ENCODE data around the gene LRRC38. TPM values are rescaled to one million over a fixed set of nuclear protein-coding genes. Genes with fewer than 3 reads are reported as not detected.

Gene LRRC38
- total RNA-seq, 2 donors from 2014 or later, result 0.46 to 0.51 TPM

DNA sequence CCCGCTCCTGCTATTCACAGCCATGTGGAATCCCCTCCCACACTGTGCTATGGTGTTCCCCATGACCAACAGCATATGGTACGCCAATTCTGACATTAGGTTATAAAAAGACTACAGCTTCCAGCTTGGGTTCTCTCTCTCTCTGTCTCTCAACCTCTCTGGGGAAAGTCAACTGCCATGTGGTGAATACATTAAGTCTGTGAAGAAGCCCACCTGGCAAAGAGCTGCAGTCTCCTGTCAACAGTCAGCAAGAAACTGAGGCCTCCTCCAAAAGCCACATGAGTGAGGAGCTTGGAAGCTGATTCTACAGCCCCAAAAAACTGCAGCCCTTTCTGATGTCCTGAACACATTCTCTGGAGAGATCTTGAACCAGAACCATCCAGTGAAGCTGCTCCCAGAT is 25.0 kb upstream of the LRRC38 start:
- no peak overlapping the region for H3K4me3 Mint-ChIP-seq
- H3K27ac Mint-ChIP-seq, result no peak overlapping the region
- H3K27me3 Mint-ChIP-seq (ENCODE audit: insufficient read depth), result peaks cover 3% of the 10 kb centered on the region
- H3K4me1 Mint-ChIP-seq, result no peaks in the 10 kb centered on the region
- 100% methylated on average over 1 to 2 of the region's 2 CpGs for WGBS, 2 experiments (ENCODE audit: insufficient coverage in 1 of 2, insufficient read length in 1 of 2)
- no peak overlapping the region for H3K27ac ChIP-seq (ENCODE audit: low read depth, low read length)
- no peaks in the 10 kb centered on the region for H3K9me3 ChIP-seq (ENCODE audit: control insufficient read depth, low read length)
- DNase-seq, result no peak
- no peaks in the 10 kb centered on the region for H3K4me1 ChIP-seq (ENCODE audit: control insufficient read depth, insufficient read depth, low read length)
- H3K27me3 ChIP-seq (ENCODE audit: control insufficient read depth, insufficient read depth, low read length, poor library complexity, severe bottlenecking), result no peaks in the 10 kb centered on the region
- H3K4me3 ChIP-seq (ENCODE audit: low read length), result no peak overlapping the region
- TF ChIP-seq, protein P1, sequence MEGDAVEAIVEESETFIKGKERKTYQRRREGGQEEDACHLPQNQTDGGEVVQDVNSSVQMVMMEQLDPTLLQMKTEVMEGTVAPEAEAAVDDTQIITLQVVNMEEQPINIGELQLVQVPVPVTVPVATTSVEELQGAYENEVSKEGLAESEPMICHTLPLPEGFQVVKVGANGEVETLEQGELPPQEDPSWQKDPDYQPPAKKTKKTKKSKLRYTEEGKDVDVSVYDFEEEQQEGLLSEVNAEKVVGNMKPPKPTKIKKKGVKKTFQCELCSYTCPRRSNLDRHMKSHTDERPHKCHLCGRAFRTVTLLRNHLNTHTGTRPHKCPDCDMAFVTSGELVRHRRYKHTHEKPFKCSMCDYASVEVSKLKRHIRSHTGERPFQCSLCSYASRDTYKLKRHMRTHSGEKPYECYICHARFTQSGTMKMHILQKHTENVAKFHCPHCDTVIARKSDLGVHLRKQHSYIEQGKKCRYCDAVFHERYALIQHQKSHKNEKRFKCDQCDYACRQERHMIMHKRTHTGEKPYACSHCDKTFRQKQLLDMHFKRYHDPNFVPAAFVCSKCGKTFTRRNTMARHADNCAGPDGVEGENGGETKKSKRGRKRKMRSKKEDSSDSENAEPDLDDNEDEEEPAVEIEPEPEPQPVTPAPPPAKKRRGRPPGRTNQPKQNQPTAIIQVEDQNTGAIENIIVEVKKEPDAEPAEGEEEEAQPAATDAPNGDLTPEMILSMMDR (conservative IDR thresholded peaks at IDR 0.05), result no peak
- H3K36me3 ChIP-seq (ENCODE audit: control insufficient read depth, insufficient read depth, low read length), result no peaks in the 10 kb centered on the region
- no peaks in the 10 kb centered on the region for H3K9me3 Mint-ChIP-seq
- H3K9ac ChIP-seq (ENCODE audit: extremely low read depth, low read length, poor library complexity, severe bottlenecking), result no peak overlapping the region
- no peaks in the 10 kb centered on the region for H3K36me3 Mint-ChIP-seq (ENCODE audit: low read depth)

DNA sequence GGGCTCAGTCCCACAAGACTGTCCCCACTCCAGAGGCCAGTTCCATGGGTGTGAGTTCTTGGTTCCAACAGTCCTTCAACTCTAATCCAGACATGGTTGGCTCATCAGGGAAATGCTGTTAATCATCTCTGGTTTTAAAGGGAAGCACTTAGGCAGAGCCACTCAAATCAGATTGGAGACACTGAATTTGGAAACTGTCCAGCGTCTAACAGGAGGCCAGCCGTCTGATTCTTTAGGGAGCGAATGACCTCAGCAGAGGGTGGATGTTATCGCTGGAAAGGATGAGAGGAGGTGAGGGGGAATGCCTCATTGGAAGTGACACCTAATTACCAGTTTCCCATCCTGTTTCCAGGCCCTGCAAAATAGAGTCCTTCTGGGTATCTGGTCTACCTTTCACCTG is 22.8 kb upstream of the LRRC38 start:
- no peaks in the 10 kb centered on the region for H3K9me3 Mint-ChIP-seq
- TF ChIP-seq, protein P1 (conservative IDR thresholded peaks at IDR 0.05), result no peak
- WGBS, 2 experiments (ENCODE audit: insufficient coverage in 1 of 2, insufficient read length in 1 of 2), result 88 to 91% methylated on average over 4 of the region's 4 CpGs
- H3K4me1 ChIP-seq (ENCODE audit: control insufficient read depth, insufficient read depth, low read length), result no peaks in the 10 kb centered on the region
- H3K36me3 Mint-ChIP-seq (ENCODE audit: low read depth), result no peaks in the 10 kb centered on the region
- H3K27me3 ChIP-seq (ENCODE audit: control insufficient read depth, insufficient read depth, low read length, poor library complexity, severe bottlenecking), result no peaks in the 10 kb centered on the region
- H3K9me3 ChIP-seq (ENCODE audit: control insufficient read depth, low read length), result no peaks in the 10 kb centered on the region
- no peak overlapping the region for H3K9ac ChIP-seq (ENCODE audit: extremely low read depth, low read length, poor library complexity, severe bottlenecking)
- no peak overlapping the region for H3K27ac Mint-ChIP-seq
- H3K27me3 Mint-ChIP-seq (ENCODE audit: insufficient read depth), result peaks cover 3% of the 10 kb centered on the region
- H3K27ac ChIP-seq (ENCODE audit: low read depth, low read length), result no peak overlapping the region
- no peaks in the 10 kb centered on the region for H3K4me1 Mint-ChIP-seq
- no peak overlapping the region for H3K4me3 ChIP-seq (ENCODE audit: low read length)
- no peak for DNase-seq
- no peak overlapping the region for H3K4me3 Mint-ChIP-seq
- no peaks in the 10 kb centered on the region for H3K36me3 ChIP-seq (ENCODE audit: control insufficient read depth, insufficient read depth, low read length)

DNA sequence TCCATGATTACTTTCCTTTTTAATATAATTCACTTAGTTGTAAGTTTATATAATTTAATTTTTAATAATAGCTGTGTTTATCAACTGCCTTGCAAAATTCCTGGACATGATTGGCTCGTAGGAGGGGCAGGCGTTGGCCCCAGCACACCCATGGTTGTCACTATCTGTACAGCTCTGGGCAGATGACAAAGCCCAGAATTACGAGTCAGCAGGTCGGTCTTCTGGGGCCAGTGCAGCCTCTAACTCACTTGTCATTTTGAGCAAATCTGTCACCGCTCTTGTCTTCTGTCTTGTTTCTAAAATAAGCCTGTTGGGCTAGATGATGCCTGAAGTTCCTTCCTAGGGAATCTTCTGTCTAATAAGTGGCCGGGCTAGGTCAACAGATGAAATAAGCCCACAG is 21.4 kb upstream of the LRRC38 start:
- no peak overlapping the region for H3K27ac ChIP-seq (ENCODE audit: low read depth, low read length)
- H3K4me3 Mint-ChIP-seq, result no peak overlapping the region
- H3K36me3 Mint-ChIP-seq (ENCODE audit: low read depth), result no peaks in the 10 kb centered on the region
- H3K4me3 ChIP-seq (ENCODE audit: low read length), result no peak overlapping the region
- no peak overlapping the region for H3K9ac ChIP-seq (ENCODE audit: extremely low read depth, low read length, poor library complexity, severe bottlenecking)
- 90 to 93% methylated on average over 6 of the region's 6 CpGs for WGBS, 2 experiments (ENCODE audit: insufficient coverage in 1 of 2, insufficient read length in 1 of 2)
- H3K27me3 ChIP-seq (ENCODE audit: control insufficient read depth, insufficient read depth, low read length, poor library complexity, severe bottlenecking), result no peaks in the 10 kb centered on the region
- peaks cover 2% of the 10 kb centered on the region for H3K27me3 Mint-ChIP-seq (ENCODE audit: insufficient read depth)
- no peaks in the 10 kb centered on the region for H3K36me3 ChIP-seq (ENCODE audit: control insufficient read depth, insufficient read depth, low read length)
- peak; percentile 16 for DNase-seq
- no peaks in the 10 kb centered on the region for H3K9me3 ChIP-seq (ENCODE audit: control insufficient read depth, low read length)
- no peaks in the 10 kb centered on the region for H3K4me1 Mint-ChIP-seq
- TF ChIP-seq, protein P1 (conservative IDR thresholded peaks at IDR 0.05), result no peak
- no peak overlapping the region for H3K27ac Mint-ChIP-seq
- H3K4me1 ChIP-seq (ENCODE audit: control insufficient read depth, insufficient read depth, low read length), result no peaks in the 10 kb centered on the region
- H3K9me3 Mint-ChIP-seq, result no peaks in the 10 kb centered on the region
